Measurements from ENCODE around the gene CACNA1A. TPM values are rescaled to one million over a fixed set of nuclear protein-coding genes. Genes with fewer than 3 reads are reported as not detected.

Gene CACNA1A
- total and polyA plus RNA-seq, 2 of the 4 experiments (the other 2 are of a cell fraction): 5.9 to 15.0 TPM

DNA sequence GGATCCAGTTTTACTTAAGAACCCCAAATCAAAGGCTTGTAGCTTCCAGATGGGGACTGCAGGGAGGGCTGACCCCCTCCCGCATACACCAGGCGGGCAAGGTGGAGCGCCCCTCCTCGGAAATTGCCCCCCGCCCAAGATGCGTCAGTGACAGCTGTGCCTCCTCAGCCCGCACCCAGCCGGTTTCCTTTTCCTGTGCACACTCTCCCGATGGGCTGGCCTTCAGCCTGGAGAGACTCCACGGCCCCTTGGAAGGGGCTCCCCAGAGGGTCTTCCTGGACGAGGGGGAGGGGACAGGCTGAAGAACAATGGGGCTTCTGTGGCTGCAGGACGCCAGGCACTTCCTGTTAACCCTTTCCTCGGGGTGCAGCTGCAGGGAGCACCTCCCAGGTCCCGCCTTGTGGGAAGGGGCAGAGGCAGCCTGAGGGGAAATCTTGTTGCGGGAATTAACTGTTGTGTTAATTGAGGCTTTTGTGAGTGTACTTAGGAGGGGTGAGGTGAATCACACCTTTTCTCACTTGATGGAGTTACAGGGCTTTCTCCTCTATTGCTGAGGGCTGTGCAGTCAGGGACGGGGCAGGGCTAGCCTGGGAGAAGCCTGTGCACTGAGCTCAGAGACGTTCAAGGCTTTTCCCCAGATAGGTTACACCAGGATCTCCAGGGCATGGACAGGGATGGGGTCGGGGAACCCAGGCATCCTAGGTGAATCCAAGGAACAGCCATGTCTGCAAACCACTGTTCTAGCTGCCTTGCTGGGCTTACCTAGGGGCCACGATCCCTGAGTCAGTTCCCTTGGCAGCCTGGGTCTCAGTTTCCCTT lies 341.7 kb downstream of the CACNA1A start:
- Histone ChIP-seq H2BK5ac (ENCODE audit: low read depth, low read length, poor library complexity, severe bottlenecking) (peak overlapping the region; percentile 96), H4K91ac (ENCODE audit: insufficient read depth, low read depth, low read length) (peak overlapping the region; percentile 93), H3K27me3 (ENCODE audit: control insufficient read depth, insufficient read depth, low read length) (no peaks in the 10 kb centered on the region), H2BK20ac (ENCODE audit: low read depth, low read length) (peak overlapping the region; percentile 96), H3K4ac (ENCODE audit: low read depth, low read length) (peak overlapping the region; percentile 99), H3K27ac (ENCODE audit: insufficient read depth, low read length) (peak overlapping the region; percentile 98), H2AK9ac (replicated peaks; ENCODE audit: low read depth, low read length, poor library complexity) (peak overlapping the region; percentile 97), H3K9me3 (ENCODE audit: control insufficient read depth, insufficient read depth, low read length) (no peaks in the 10 kb centered on the region), H2AK5ac (ENCODE audit: low read depth, low read length) (peak overlapping the region; percentile 94), H3K36me3 (ENCODE audit: control insufficient read depth, insufficient read depth, low read length) (no peaks in the 10 kb centered on the region), H4K20me1 (ENCODE audit: insufficient read depth, low read length) (no peaks in the 10 kb centered on the region), H3K9ac (ENCODE audit: low read depth, low read length) (peak overlapping the region; percentile 34), H2BK15ac (ENCODE audit: low read depth, low read length) (peak overlapping the region; percentile 99), H4K5ac (ENCODE audit: low read depth, low read length) (peak overlapping the region; percentile 67), H3K14ac (replicated peaks; ENCODE audit: low read depth, low read length) (peak overlapping the region; percentile 97), H3K4me2 (ENCODE audit: low read depth, low read length) (peak overlapping the region; percentile 50), H3K79me1 (ENCODE audit: low read depth in 1 of 2, low read length in 2 of 2) (peaks cover 0 to 49% of the 10 kb centered on the region in 2 experiments; a peak in 2 of 4 replicates), H3K56ac (ENCODE audit: extremely low read depth, insufficient read depth, low read length) (peak overlapping the region; percentile 93), H4K8ac (ENCODE audit: low read depth in 2 of 2, low read length in 2 of 2) (peak overlapping the region; percentile 93 to 96), H3K4me1 (ENCODE audit: control insufficient read depth, insufficient read depth, low read length) (peaks cover 28% of the 10 kb centered on the region), H3K9me1 (ENCODE audit: insufficient read depth, low read length) (peaks cover 3% of the 10 kb centered on the region; the same call in 1 of the 2 replicates), H2AFZ (replicated peaks; ENCODE audit: low read length, poor library complexity) (peak overlapping the region; percentile 89), H3K4me3 (ENCODE audit: insufficient read depth, low read depth, low read length) (no peak overlapping the region), H3K18ac (ENCODE audit: low read depth, low read length) (peak overlapping the region; percentile 70), H3K23ac (ENCODE audit: low read depth, low read length) (peak overlapping the region; percentile 98), H2BK120ac (ENCODE audit: low read depth, low read length) (peak overlapping the region; percentile 99)
- CTCF ChIA-PET: interaction anchor here (0.9 kb wide), 1 partner anchor 98 kb away, joined by 3 read pairs; no protein-coding TSS in a partner anchor
- TF ChIP-seq NFE2L2 (IDR thresholded peaks at IDR 0.05; ENCODE audit: low read depth, low read length) (no peak), BHLHE40 (IDR thresholded peaks at IDR 0.05; ENCODE audit: low read depth, low read length) (no peak), MAZ (IDR thresholded peaks at IDR 0.05; ENCODE audit: borderline replicate concordance, low read depth, low read length) (peak; percentile 88; the same call in 1 of the 2 replicates)
- POLR2A ChIA-PET (ENCODE audit: unreplicated experiment): interaction anchor here (0.5 to 0.9 kb wide), 3 partner anchors 12 to 182 kb away, joined by 3 to 4 read pairs (median 3); no protein-coding TSS in a partner anchor
- intact Hi-C loops (cut with micrococcal nuclease) (loop anchor here (5.0 kb wide), 1 partner anchor 43 kb away; no protein-coding TSS in a partner anchor), dilution Hi-C loops (cut with HindIII; ENCODE audit: low sequenced_read_pairs, unreplicated experiment) (no loop called here), in situ Hi-C loops (cut with MboI; ENCODE audit: low sequenced_read_pairs) (no loop called here)
- DNase-seq (peak; percentile 61), ATAC-seq (ENCODE audit: low read depth) (peak; percentile 3)
- 49% methylated on average over 3 of the region's 19 CpGs; no CpG with 5 or more reads in 1 of the 2 experiments for WGBS, 2 experiments (ENCODE audit: extremely low coverage in 2 of 2, insufficient read length in 1 of 2)
- no TSS peak for BruUV-seq (replicated peaks)

Data from IMR-90 (cell line).